Fibroblast of mammary gland (primary cell): ENCODE results near the gene FLNC.

Experiments used
- DNase-seq: peaks from one replicate; pipeline ENCODE4 v3.0.0-alpha.2; 2010; ENCODE audit warnings: low read depth
- H3K4me3 ChIP-seq: 2 replicates; pipeline ENCODE4 v1.5.1; 2011; ENCODE audit warnings: low read depth, mild to moderate bottlenecking, low read length, moderate library complexity; ENCODE audit not compliant: control insufficient read depth
- TF ChIP-seq, protein P1 (sequence below): conservative IDR thresholded peaks from 2 replicates; pipeline ENCODE4 v1.5.1; 2011; ENCODE audit warnings: low read depth, low read length, inconsistent platforms; ENCODE audit not compliant: control insufficient read depth, insufficient read depth

The FLNC gene

GRCh38 chr7:128848289-128849155 is 18.3 kb downstream of the FLNC start:
- no peak for DNase-seq
- no peak overlapping the region for H3K4me3 ChIP-seq
- TF ChIP-seq, protein P1, sequence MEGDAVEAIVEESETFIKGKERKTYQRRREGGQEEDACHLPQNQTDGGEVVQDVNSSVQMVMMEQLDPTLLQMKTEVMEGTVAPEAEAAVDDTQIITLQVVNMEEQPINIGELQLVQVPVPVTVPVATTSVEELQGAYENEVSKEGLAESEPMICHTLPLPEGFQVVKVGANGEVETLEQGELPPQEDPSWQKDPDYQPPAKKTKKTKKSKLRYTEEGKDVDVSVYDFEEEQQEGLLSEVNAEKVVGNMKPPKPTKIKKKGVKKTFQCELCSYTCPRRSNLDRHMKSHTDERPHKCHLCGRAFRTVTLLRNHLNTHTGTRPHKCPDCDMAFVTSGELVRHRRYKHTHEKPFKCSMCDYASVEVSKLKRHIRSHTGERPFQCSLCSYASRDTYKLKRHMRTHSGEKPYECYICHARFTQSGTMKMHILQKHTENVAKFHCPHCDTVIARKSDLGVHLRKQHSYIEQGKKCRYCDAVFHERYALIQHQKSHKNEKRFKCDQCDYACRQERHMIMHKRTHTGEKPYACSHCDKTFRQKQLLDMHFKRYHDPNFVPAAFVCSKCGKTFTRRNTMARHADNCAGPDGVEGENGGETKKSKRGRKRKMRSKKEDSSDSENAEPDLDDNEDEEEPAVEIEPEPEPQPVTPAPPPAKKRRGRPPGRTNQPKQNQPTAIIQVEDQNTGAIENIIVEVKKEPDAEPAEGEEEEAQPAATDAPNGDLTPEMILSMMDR, result no peak

- no peak for DNase-seq
- TF ChIP-seq, protein P1, result no peak
- no peak overlapping the region for H3K4me3 ChIP-seq
Measured at GRCh38 chr7:128849156-128849515, 18.9 kb downstream of the FLNC start.

- H3K4me3 ChIP-seq, result no peak overlapping the region
- no peak for DNase-seq
- TF ChIP-seq, protein P1, result no peak
Measured at GRCh38 chr7:128849804-128850490, 19.7 kb downstream of the FLNC start.

- TF ChIP-seq, protein P1, result no peak
- DNase-seq, result no peak
- H3K4me3 ChIP-seq, result no peak overlapping the region
Measured at GRCh38 chr7:128852537-128853254, 22.5 kb downstream of the FLNC start.

- TF ChIP-seq, protein P1, result no peak
Measured at GRCh38 chr7:128853799-128854198, 23.6 kb downstream of the FLNC start.

GRCh38 chr7:128854396-128854795 is 24.2 kb downstream of the FLNC start:
- H3K4me3 ChIP-seq, result no peak overlapping the region
- DNase-seq, result no peak
- TF ChIP-seq, protein P1, result no peak

More at GRCh38 chr7:128853799-128854198, 23.6 kb downstream of the FLNC start:
- no peak overlapping the region for H3K4me3 ChIP-seq
- DNase-seq, result no peak
